ENCODE data around the gene PMEPA1. TPM values are rescaled to one million over a fixed set of nuclear protein-coding genes. Genes with fewer than 3 reads are reported as not detected.

Gene PMEPA1
- total and polyA plus RNA-seq, 2 experiments from 2014 or later = 7.3 to 15.4 TPM

GRCh38 chr20:57605878-57606277 lies 103.9 kb downstream of the PMEPA1 start (continued):
- TF ChIP-seq ZNF462 (CRISPR knock-in tag; IDR thresholded peaks at IDR 0.05) = no peak
- no peak for TF ChIP-seq ETS1 (IDR thresholded peaks at IDR 0.05)
- no peak for TF ChIP-seq EZH2 (IDR thresholded peaks at IDR 0.05; ENCODE audit: low read depth, unreplicated experiment)
- TF ChIP-seq EZH2phosphoT487 (IDR thresholded peaks at IDR 0.05; ENCODE audit: unreplicated experiment) = no peak
- no peak for TF ChIP-seq POLR2AphosphoS5 (IDR thresholded peaks at IDR 0.05; ENCODE audit: low read depth)
- no peak for TF ChIP-seq ZNF331 (CRISPR knock-in tag; IDR thresholded peaks at IDR 0.05; ENCODE audit: low read depth)
- no peak for TF ChIP-seq REST (IDR thresholded peaks at IDR 0.05; ENCODE audit: unreplicated experiment)

Measured in GM23338 (cell line).